Adipose tissue (tissue), 3 donors: ENCODE measurements around the gene OR2B6. TPM values are rescaled to one million over a fixed set of nuclear protein-coding genes. Genes with fewer than 3 reads are reported as not detected.

Experiments
- H3K27ac ChIP-seq: one replicate; pipeline ENCODE4 v1.5.1; 2013; ENCODE audit warnings: low read depth, low read length
- WGBS, 3 donors: extraction: QIAGEN DNeasy Blood & Tissue Kit; methylation state at CpG; one replicate each; pipeline ENCODE4 v1.1.7; 2013; 5-methylcytosine and 5-hydroxymethylcytosine counted together
- polyA plus RNA-seq, 3 donors: library from polyadenylated mRNA; stranded (reverse); fragments of 200-250 nt; gene quantifications; one replicate each; pipeline ENCODE4 v1.2.3, GENCODE V29; 2013
- donor health status: healthy with polysubstance abuse.
- donor health status: Bipolar disorder and iron deficiency.
- donor health status: healthy.

The OR2B6 gene
- polyA plus RNA-seq, 3 donors: not detected

- 29 to 47% (median 41%) methylated on average over 2 of the region's 2 CpGs for WGBS, 3 donors
- H3K27ac ChIP-seq: no peak overlapping the region
Measured at GRCh38 chr6:27986928-27987725, 30.1 kb downstream of the OR2B6 start.

DNA sequence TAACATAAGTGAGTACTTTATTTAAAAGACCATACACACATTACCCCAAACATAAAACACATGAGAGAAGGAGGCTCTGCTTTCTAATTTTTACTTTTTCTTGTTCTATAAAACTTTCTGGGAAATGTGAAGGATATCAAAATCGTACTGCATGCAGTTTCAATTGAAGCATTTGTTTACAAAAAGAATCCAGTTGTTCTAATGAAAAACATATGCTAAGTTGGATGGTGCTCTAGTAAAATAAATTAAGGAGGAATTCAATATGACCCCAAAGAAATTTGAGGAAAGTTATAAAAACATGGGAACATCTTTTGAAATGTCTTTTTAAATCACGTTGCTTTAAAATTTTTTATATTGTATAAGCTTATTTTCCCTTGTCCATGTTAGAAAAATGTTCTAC, 37.6 kb downstream of the OR2B6 start:
- no peak overlapping the region for H3K27ac ChIP-seq
- 21 to 41% (median 38%) methylated on average over 2 of the region's 2 CpGs for WGBS, 3 donors

DNA sequence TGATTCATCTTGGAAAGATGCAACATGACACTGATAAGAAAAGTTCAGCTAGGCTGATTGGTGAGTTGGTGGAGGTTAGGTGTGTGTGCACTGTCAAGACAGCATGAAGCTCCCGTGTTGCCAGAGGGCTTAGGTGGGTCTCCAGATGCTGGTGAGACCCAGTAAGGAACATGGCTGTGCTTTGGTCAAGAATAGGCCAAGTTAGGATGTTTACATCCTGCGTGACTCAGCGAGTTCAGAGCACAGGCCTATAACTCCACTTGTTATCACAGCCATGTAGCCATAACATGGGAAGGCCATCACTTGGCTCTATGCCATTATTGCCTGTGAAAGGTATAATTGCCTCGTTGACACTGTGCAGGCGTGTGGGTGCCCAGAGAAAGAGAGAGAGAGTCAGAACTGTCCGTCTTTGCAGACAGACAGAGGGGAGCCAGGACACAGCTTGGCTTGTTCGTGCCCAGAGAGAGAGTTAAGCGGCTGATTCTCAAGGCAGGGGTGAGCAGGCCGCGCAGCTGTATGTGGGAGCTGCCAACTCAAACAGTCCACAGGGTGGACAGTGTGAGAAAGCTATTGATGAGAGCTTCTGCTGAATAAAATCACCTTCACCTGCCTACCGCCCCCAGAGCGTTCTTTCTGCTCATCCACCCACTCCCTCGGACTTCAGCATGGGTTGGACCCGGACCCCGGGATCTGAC, 43.5 kb downstream of the OR2B6 start:
- no peak overlapping the region for H3K27ac ChIP-seq
- 78 to 87% (median 84%) methylated on average over 15 of the region's 15 CpGs for WGBS, 3 donors

- 56 to 75% (median 75%) methylated on average over 15 of the region's 15 CpGs for WGBS, 3 donors
- no peak overlapping the region for H3K27ac ChIP-seq
Measured at GRCh38 chr6:28001351-28001750, 44.3 kb downstream of the OR2B6 start.

- no peak overlapping the region for H3K27ac ChIP-seq
- 50 to 76% (median 73%) methylated on average over 5 of the region's 5 CpGs for WGBS, 3 donors
Measured at GRCh38 chr6:28001751-28002150, 44.7 kb downstream of the OR2B6 start.

GRCh38 chr6:28002161-28002560, 45.1 kb downstream of the OR2B6 start:
- WGBS, 3 donors: 92 to 96% (median 92%) methylated on average over 5 of the region's 5 CpGs
- H3K27ac ChIP-seq: no peak overlapping the region

- H3K27ac ChIP-seq: no peak overlapping the region
- WGBS, 3 donors: 69 to 86% (median 81%) methylated on average over 5 of the region's 5 CpGs
Measured at GRCh38 chr6:28003059-28003458, 46.0 kb downstream of the OR2B6 start.

- 64 to 80% (median 77%) methylated on average over 3 of the region's 3 CpGs for WGBS, 3 donors
Measured at GRCh38 chr6:28003661-28004060, 46.6 kb downstream of the OR2B6 start.

DNA sequence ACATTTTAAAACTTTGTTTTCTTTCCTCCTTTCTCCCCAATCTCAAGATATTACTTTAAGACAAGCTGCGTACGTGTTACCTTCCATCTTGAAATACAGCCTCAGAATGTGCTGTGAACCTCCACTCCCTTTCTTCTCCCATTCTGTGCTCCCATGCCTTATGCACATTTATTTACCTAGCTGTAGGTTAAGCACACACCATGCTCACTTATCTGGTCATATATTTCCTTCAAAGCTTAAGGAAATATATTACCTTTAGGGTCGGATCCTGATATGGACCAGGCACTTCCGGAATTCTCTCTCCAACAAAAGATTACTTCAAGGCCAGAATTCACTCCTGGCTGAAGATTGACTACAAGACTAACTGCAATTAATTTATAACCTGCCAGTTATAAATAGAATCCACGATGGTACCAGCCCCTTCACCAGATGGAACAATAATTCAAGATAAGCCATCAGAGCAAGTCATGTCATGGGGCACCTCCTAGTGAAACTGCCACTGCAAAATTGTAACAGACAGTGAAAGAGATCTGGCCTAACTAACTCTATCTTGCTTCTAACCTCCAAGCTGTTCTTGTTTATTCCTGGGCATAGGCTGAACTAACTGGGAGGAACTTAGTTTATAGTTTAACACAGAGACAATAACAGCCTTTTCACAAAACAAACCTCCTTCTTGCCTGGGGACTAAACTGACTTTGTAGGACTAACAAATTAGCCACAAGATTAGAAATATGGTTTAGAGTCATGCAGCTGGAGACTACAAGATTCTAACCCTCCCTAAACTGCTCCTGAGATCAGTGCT, 47.5 kb downstream of the OR2B6 start:
- WGBS, 3 donors: 49 to 66% (median 62%) methylated on average over 5 of the region's 5 CpGs
- H3K27ac ChIP-seq: no peak overlapping the region

More at GRCh38 chr6:28003661-28004060, 46.6 kb downstream of the OR2B6 start:
- H3K27ac ChIP-seq: no peak overlapping the region

- no peak overlapping the region for H3K27ac ChIP-seq
- 44 to 55% (median 48%) methylated on average over 5 of the region's 5 CpGs for WGBS, 3 donors
Measured at GRCh38 chr6:28005152-28005890, 48.3 kb downstream of the OR2B6 start.

DNA sequence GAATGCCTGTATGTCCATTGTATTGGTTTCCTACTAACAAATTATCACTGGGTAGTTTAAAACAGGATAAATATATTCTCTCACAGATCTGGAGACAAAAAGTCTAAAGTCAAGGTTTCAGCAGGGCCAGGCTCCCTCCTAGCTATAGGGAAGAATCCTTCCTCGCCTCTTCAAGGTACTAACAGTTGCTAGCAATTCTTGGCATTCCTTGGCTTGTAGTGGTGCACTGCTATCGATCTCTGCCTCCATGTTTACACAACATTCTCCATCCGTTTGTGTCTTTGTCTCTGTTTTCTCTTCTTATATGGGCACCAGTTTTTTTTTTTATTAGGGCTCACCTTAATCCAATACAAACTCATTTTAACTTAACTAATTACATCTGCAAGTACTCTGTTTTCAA, 48.9 kb downstream of the OR2B6 start:
- 20 to 54% (median 47%) methylated on average over 3 of the region's 3 CpGs for WGBS, 3 donors
- H3K27ac ChIP-seq: no peak overlapping the region

Other genes with a start within 250 kb of the OR2B6 start
- gene OR2B2, start 44.8 kb upstream of the OR2B6 start, polyA plus RNA-seq: not detected
- 1 to 10 TPM in 2 of 3 donors, under 1 TPM in 1; 0.31 to 2.3 (median 1.0) TPM for gene ZNF165, start 123.3 kb downstream of the OR2B6 start, polyA plus RNA-seq
- 1 to 10 TPM; 2.6 to 3.7 (median 2.7) TPM for gene ZSCAN16, start 167.4 kb downstream of the OR2B6 start, polyA plus RNA-seq
- gene ZKSCAN8, start 184.6 kb downstream of the OR2B6 start, polyA plus RNA-seq: 1 to 10 TPM; 3.5 to 6.1 (median 3.7) TPM